ENCODE measurements around the gene SYT12. TPM values are rescaled to one million over a fixed set of nuclear protein-coding genes. Genes with fewer than 3 reads are reported as not detected.

The SYT12 gene
- total RNA-seq, 2 donors from 2014 or later, result 0.91 to 1.1 TPM

DNA sequence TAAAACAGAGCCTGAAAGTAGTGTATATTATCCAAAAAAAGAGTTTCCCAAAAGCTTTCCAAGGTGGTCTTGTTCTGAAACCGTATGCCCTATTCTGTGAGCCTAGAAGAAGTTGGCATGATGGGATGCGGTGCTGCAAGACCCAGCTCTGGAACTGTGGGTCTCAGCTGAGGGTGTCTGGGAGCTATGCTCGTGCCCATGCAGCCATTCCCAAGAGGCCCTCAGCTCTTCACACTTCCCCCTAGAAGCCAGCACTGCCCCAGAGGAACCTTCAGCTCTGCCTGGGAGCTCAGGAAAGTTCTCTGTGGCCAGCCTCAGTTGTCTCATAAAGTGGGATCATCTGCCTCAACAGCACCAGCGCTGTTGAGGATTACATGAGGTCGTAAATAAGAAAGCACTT is 6.4 kb upstream of the SYT12 start:
- no peak overlapping the region for H3K4me3 ChIP-seq (ENCODE audit: low read length)
- Mint-ChIP-seq H3K27ac (no peak overlapping the region), H3K36me3 (ENCODE audit: low read depth) (no peaks in the 10 kb centered on the region), H3K4me1 (no peaks in the 10 kb centered on the region), H3K4me3 (no peak overlapping the region), H3K9me3 (no peaks in the 10 kb centered on the region), H3K27me3 (ENCODE audit: insufficient read depth) (peaks cover 7% of the 10 kb centered on the region)
- no peaks in the 10 kb centered on the region for H3K9me3 ChIP-seq (ENCODE audit: control insufficient read depth, low read length)
- H3K27ac ChIP-seq (ENCODE audit: low read depth, low read length), result no peak overlapping the region
- H3K27me3 ChIP-seq (ENCODE audit: control insufficient read depth, insufficient read depth, low read length, poor library complexity, severe bottlenecking), result no peaks in the 10 kb centered on the region
- no peaks in the 10 kb centered on the region for H3K36me3 ChIP-seq (ENCODE audit: control insufficient read depth, insufficient read depth, low read length)
- no peak for DNase-seq
- 88 to 94% methylated on average over 5 of the region's 5 CpGs for WGBS, 2 experiments (ENCODE audit: insufficient coverage in 1 of 2, insufficient read length in 1 of 2)
- H3K4me1 ChIP-seq (ENCODE audit: control insufficient read depth, insufficient read depth, low read length), result no peaks in the 10 kb centered on the region
- TF ChIP-seq, protein P1, sequence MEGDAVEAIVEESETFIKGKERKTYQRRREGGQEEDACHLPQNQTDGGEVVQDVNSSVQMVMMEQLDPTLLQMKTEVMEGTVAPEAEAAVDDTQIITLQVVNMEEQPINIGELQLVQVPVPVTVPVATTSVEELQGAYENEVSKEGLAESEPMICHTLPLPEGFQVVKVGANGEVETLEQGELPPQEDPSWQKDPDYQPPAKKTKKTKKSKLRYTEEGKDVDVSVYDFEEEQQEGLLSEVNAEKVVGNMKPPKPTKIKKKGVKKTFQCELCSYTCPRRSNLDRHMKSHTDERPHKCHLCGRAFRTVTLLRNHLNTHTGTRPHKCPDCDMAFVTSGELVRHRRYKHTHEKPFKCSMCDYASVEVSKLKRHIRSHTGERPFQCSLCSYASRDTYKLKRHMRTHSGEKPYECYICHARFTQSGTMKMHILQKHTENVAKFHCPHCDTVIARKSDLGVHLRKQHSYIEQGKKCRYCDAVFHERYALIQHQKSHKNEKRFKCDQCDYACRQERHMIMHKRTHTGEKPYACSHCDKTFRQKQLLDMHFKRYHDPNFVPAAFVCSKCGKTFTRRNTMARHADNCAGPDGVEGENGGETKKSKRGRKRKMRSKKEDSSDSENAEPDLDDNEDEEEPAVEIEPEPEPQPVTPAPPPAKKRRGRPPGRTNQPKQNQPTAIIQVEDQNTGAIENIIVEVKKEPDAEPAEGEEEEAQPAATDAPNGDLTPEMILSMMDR (conservative IDR thresholded peaks at IDR 0.05), result no peak
- H3K9ac ChIP-seq (ENCODE audit: extremely low read depth, low read length, poor library complexity, severe bottlenecking), result no peak overlapping the region

DNA sequence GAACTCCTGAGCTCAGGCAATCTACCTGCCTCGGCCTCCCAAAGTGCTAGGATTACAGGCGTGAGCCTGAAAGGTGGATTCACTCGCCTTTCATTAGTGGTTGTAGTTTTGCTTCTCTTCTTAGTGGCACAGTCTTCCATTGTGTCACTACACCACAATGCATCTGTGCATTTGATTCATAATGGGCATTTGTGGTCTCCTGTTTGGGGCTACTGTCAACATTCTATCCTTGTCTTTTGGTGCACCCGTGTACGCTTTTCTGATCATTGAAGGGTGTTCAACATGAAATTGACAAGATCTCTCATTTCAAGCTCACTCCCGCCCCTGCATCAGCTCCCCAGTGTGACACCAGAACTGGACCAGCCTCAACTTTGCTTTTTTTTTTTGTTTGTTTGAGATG is 2.0 kb upstream of the SYT12 start:
- TF ChIP-seq, protein P1 (conservative IDR thresholded peaks at IDR 0.05), result no peak
- no peaks in the 10 kb centered on the region for H3K9me3 Mint-ChIP-seq
- peaks cover 44% of the 10 kb centered on the region for H3K27me3 Mint-ChIP-seq (ENCODE audit: insufficient read depth)
- no peak for DNase-seq
- no peaks in the 10 kb centered on the region for H3K36me3 Mint-ChIP-seq (ENCODE audit: low read depth)
- H3K4me3 Mint-ChIP-seq, result no peak overlapping the region
- Histone ChIP-seq H3K4me1 (ENCODE audit: control insufficient read depth, insufficient read depth, low read length) (no peaks in the 10 kb centered on the region), H3K9me3 (ENCODE audit: control insufficient read depth, low read length) (no peaks in the 10 kb centered on the region), H3K36me3 (ENCODE audit: control insufficient read depth, insufficient read depth, low read length) (no peaks in the 10 kb centered on the region), H3K4me3 (ENCODE audit: low read length) (no peak overlapping the region), H3K27me3 (ENCODE audit: control insufficient read depth, insufficient read depth, low read length, poor library complexity, severe bottlenecking) (peaks cover 35% of the 10 kb centered on the region), H3K27ac (ENCODE audit: low read depth, low read length) (no peak overlapping the region), H3K9ac (ENCODE audit: extremely low read depth, low read length, poor library complexity, severe bottlenecking) (no peak overlapping the region)
- H3K4me1 Mint-ChIP-seq, result peaks cover 4% of the 10 kb centered on the region
- WGBS, 2 experiments (ENCODE audit: insufficient coverage in 1 of 2, insufficient read length in 1 of 2), result 91 to 95% methylated on average over 6 of the region's 6 CpGs
- H3K27ac Mint-ChIP-seq, result no peak overlapping the region

DNA sequence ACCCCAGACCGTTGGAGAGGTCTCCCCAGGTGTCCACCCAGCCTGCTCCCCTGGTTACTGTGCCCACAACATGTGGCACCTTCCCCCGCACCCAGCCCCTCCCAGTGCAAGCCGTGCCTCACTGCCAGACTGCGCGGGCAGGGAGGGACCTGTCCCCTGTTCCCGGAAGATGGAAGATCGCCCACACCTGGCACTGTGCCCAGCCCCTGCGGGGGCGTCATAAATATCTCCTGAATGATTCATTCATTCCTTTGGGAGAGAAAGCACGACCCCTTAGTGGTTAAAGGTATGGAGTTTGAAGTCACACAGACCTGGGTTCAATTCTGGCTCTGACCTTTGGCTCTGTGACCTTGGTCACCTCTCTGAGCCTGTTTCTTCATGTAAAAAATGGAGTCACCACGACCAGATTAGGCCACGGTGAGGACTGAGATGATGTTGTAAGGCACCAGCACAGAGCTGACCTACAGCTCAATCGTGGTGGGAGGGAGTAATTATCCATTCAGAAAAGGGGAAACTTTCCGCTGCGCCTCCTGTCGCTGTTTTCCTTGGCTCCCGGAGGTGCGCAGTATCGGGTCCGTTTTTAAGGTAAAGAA is 497 bp upstream of the SYT12 start:
- no peaks in the 10 kb centered on the region for H3K9me3 ChIP-seq (ENCODE audit: control insufficient read depth, low read length)
- H3K27ac ChIP-seq (ENCODE audit: low read depth, low read length), result no peak overlapping the region
- no peak overlapping the region for H3K27ac Mint-ChIP-seq
- H3K4me1 ChIP-seq (ENCODE audit: control insufficient read depth, insufficient read depth, low read length), result no peaks in the 10 kb centered on the region
- TF ChIP-seq, protein P1 (conservative IDR thresholded peaks at IDR 0.05), result no peak
- H3K4me3 Mint-ChIP-seq, result peak overlapping the region; percentile 45
- WGBS, 2 experiments (ENCODE audit: insufficient coverage in 1 of 2, insufficient read length in 1 of 2), result 51 to 57% methylated on average over 11 to 20 of the region's 20 CpGs
- peaks cover 35% of the 10 kb centered on the region for H3K27me3 ChIP-seq (ENCODE audit: control insufficient read depth, insufficient read depth, low read length, poor library complexity, severe bottlenecking)
- peak overlapping the region; percentile 68 for H3K4me3 ChIP-seq (ENCODE audit: low read length)
- no peak for DNase-seq
- no peak overlapping the region for H3K9ac ChIP-seq (ENCODE audit: extremely low read depth, low read length, poor library complexity, severe bottlenecking)
- H3K36me3 Mint-ChIP-seq (ENCODE audit: low read depth), result no peaks in the 10 kb centered on the region
- H3K9me3 Mint-ChIP-seq, result no peaks in the 10 kb centered on the region
- no peaks in the 10 kb centered on the region for H3K36me3 ChIP-seq (ENCODE audit: control insufficient read depth, insufficient read depth, low read length)
- peaks cover 4% of the 10 kb centered on the region for H3K4me1 Mint-ChIP-seq
- H3K27me3 Mint-ChIP-seq (ENCODE audit: insufficient read depth), result peaks cover 52% of the 10 kb centered on the region

Data from endodermal cell (in vitro differentiated cells).